Cardiac septum (tissue), 1 donor: ENCODE results near the gene ABCD2. TPM values are rescaled to one million over a fixed set of nuclear protein-coding genes. Genes with fewer than 3 reads are reported as not detected.
"Not testable (repeated sequence)": the region's sequence is repeated elsewhere in the genome, so short reads cannot be mapped to it uniquely, and the experiment has no call there.

Source experiments
- DNase-seq: peaks from one replicate; pipeline ENCODE4 v3.0.0-alpha.2; 2020; ENCODE audit warnings: low spot score
- intact Hi-C: fragments of 100-400 bp; cut with DNase I; formaldehyde crosslinking; loops from one replicate; pipeline ENCODE4 v1.14.0; 2022
- total RNA-seq: library from RNA; stranded (reverse); fragmentation: NEBNext Ultra II Directional; extraction: Animal tissue kit (Norgen Biotek cat#: 25700); gene quantifications from one replicate; pipeline ENCODE4 v1.2.1, GENCODE V29; 2021
- donor health status: DM: no; HTN: no; CAD: no.

Gene ABCD2
- total RNA-seq, 1 donor from 2014 or later, result 3.0 TPM

DNA sequence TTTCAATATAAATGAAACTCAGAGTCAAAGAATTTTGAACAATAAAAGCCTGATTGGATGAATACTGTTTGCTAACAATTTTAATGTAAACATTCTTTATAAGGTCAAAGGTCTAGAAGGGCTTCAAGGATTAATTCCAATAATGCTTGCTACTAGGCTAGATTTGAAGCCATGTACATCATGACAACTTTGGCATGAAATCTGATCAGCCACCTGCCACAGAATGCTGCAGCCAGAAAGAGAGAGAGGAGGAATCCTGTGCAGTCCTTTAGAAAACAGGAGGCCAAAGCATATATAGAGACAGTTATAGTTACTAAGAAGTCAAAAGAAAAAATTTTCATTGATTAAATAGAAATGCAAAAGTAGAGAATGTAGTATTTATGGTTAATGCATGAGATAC lies 47.1 kb downstream of the ABCD2 start:
- intact Hi-C loops, result no loop called here
- DNase-seq, result no peak

DNA sequence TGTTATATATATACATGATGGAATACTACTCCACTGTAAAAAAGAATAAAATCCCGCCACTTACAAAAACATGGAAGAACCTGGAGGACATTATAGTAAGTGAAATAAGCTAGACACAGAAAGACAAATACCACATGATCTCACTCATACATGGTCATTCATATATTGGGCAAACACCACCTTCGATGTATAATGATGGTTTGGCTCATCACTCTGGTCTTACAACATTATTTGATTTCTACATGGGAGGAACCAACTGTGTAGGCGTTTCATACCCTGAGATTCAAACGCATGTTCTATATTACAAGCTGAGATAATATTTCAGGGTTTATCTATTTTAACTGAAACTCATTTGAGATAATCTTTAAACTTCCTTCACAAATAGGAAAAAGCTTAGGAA lies 48.3 kb downstream of the ABCD2 start:
- no peak for DNase-seq
- intact Hi-C loops, result no loop called here

DNA sequence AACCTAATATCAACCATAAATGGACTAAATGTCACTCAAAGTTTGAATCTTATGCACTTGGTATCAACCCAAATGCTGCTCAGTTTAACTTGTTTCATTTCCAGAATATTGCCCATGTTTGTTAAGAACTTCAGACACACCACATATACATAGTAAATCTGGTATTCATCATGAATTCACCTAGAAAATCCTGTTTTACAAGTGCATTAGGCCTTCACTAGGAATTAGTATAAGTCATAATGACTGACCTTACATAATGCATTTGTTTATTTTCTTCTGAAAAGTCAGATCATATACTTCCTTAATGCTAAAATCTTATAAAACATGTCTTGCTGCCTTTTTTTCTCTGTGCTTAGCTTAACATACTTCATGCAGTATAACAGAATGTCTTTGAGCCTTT lies 66.1 kb downstream of the ABCD2 start:
- DNase-seq, result no peak
- intact Hi-C loops, result no loop called here

DNA sequence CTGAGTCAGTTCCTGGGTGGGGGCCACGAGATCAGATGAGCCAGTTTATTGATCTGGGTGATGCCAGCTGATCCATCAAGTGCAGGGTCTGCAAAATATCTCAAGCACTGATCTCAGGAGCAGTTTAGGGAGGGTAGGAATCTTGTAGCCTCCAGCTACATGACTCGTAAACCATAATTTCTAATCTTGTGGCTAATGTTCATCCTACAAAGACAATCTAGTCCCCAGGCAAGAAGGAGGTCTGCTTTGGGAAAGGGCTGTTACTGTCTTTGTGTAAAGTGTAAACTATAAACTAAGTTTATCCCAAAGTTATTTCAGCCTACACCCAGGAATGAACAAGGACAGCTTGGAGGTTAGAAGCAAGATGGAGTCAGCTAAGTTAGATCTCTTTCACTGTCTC lies 75.4 kb downstream of the ABCD2 start:
- intact Hi-C loops, DNase-seq: not testable (repeated sequence)

DNA sequence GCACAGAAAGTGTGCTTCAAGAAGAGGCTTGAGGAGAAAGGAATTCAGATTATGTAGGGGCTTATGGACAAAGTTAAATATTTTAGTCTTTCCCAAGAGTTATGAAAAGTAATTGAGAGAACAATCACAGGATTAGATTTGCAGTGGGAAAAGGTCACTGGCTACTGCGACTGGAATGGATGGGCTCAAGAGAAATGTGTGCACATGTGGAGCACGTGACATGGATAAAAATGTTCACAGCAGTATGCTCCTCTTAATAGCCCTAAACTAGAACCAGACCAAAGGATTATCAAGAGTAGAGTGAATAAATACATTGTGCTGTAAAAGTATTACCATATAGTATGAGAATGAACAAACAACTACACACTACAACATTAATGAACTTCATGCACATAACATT lies 78.1 kb downstream of the ABCD2 start:
- intact Hi-C loops, result no loop called here
- no peak for DNase-seq

DNA sequence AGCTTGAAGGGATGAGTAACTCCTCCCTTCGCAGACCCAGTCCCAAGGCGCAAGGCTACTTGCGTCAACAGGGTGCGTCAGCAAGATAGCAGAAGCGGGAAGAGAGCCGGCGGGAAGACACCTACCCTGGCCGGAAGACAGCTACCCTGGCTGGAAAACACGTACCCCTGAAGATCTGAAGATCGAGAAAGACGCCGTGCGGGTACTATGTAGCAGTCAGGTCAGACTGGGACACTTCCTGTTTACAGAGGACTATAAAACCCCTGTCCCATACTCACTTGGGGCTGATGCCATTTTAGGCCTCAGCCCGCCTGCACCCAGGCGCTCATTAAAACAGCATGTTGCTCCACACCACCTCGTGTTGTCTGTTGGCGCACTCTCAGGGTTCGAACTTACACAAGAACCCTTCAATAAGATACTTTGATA lies 80.9 kb downstream of the ABCD2 start:
- DNase-seq, result no peak
- intact Hi-C loops, result no loop called here

DNA sequence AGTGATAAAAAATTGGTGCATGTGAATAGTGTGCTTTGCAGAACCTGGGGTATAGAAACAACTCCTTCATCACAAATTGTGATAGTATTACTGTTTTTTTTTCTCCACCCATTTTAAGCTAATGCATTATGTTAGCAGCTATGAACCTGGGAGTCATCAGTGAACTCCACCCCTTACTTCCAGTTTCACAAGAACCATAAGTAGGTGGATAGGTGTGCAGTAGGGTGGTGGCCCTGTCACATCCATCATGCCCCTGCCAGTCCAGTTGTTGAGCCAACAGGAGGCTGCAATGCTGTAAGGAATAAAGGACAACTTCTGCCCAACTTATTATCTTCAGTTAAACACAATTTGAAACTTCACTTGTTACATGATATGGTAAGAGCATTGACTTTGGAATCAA lies 85.7 kb downstream of the ABCD2 start:
- intact Hi-C loops, result no loop called here
- no peak for DNase-seq

DNA sequence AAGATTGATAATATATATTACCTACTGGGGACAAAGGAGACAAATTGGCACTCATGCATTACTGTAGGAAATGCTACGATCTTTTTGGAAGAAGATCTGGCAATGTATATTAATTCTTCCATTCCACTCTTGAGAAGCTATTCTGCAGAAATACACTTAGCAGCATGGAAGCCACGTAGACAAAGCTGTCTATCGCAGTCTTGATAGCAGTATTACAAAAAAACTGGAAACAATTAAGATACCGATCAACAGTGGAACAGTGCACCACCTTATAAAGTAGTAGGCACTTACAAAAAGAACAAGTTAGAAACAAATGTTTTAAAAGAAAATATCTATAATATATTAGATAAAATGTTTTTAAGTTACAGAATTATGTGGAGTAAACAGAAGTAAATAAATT lies 87.2 kb downstream of the ABCD2 start:
- no peak for DNase-seq
- intact Hi-C loops, result no loop called here

DNA sequence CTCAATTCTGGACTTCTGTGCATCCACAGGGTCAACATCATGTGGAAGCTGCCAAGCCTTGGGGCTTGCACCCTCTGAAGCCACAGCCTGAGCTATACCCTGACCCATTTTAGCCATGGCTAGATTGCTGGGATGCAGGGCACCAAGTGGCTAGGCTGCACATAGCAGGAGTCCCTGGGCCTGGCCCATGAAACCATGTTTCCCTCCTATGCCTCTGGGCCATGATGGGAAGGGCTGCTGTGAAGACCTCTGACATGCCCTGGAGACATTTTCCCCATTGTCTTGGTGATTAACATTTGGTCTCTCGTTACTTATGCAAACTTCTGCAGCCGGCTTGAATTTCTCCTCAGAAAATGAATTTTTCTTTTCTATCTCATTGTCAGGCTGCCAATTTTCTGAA lies 92.6 kb downstream of the ABCD2 start:
- intact Hi-C loops, result no loop called here

DNA sequence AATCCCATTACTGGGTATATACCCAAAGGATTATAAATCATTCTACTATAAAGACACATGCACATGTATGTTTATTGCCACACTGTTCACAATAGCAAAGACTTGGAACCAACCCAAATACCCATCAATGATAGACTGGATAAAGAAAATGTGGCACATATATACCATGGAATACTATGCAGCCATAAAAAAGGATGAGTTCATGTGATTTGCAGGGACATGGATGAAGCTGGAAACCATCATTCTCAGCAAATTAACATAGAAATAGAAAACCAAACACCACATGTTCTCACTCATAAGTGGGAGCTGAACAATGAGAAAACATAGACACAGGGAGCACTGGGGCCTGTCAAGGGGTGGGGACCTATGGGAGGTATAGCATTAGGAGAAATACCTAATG lies 97.4 kb downstream of the ABCD2 start:
- intact Hi-C loops, DNase-seq: not testable (repeated sequence)

More for the DNA sequence above, 92.6 kb downstream of the ABCD2 start:
- DNase-seq, result no peak

DNA sequence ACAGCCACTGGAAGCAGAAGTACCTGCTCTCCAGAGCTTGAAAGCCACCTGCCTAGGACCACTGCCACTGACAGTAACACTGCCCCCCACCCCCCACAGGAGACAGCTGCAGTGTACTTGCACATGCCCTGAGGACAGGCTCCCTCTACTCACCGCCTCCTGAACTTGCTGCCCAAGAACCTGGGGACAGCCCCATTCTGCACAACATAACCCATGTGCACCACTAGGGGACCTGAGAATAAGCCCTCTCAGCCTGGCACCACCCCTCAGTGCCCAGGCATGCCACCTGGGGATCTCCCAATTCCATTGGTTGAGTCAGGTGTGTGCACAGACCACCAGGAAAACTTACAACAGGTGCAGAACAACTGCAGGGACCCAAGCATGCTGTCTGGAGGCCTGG lies 109.6 kb downstream of the ABCD2 start:
- intact Hi-C loops, result no loop called here
- DNase-seq, result no peak

DNA sequence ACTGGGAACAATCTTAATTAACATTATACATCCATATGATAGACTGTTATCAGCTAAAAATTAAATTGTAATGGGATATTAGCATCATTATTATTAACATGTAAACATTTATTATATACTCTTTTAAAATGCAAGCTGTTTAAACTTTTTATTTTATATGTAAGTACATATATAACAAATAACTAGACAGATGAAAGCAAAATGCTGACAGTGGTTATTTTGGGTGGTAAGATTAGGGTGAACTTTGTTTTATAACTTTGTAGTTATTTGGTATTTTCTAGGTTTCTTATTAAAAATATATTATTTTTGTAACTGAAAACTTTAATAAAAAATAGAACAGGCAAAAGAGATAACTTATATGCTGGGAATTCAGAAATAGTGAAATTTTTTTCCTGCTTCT lies 114.0 kb downstream of the ABCD2 start:
- intact Hi-C loops, result no loop called here

DNA sequence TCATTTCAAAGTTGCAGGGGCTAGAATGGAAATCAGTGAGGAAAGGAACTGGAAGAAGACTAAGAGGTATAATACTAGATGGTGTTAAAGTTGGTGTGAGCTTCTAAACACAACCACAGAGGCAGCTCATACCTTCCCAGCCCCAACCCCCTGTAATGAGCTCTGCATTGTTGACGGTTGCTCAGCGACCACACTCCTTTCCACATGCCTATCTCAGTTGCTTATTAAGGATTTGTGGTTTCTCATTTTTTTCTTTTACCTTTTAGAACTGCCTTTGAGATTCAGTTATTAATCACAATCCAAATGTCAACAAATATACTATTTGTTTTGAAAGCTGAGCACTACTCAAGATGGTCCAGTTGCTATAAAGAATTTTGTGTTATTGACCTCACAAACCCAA lies 114.6 kb downstream of the ABCD2 start:
- DNase-seq, result no peak
- intact Hi-C loops, result no loop called here

More for the DNA sequence above, 114.0 kb downstream of the ABCD2 start:
- DNase-seq, result no peak

DNA sequence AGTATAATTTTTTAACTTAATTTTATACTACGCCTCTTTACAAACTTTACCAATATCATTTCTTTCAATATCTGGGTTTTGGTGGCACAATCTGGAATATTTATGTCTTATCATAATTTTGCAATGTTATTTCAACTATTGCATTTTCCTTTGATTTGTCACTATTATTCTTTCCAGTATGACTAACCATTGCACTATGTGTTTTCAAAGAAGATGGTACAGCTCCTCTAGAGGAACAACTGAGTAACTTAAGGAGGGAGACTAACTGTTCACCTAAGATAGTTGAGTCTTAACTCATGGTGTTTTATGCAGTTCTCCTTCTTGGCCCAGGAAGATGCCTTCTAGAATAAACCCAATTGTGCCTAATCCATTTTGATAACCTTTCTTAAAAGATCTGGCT lies 116.2 kb downstream of the ABCD2 start:
- no peak for DNase-seq
- intact Hi-C loops, result no loop called here

DNA sequence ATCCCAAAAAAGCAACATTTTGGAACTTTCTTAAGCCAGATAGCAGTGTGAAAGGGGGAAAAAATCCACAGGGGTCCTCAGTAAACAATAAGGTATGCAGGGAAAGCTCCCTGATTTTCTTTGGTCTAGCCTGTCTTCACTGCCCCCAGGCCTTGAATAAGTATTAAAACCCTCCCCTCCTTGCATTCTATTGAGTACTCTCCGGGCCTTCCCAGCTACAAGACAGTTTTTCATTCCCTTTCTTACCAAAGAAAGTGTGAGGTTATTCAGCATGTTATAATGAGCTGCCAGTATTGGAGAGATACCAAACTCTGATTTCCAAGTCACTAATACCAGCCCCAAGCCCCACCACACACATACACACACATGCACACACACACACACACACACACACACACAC lies 116.9 kb downstream of the ABCD2 start:
- intact Hi-C loops, result no loop called here
- no peak for DNase-seq

Other genes with a start within 250 kb of the ABCD2 start
- 52.7 TPM for gene KIF21A, start 176.7 kb downstream of the ABCD2 start, total RNA-seq